GM06990 (cell line): ENCODE data around the gene ACTRT2.

Experiments
- DNase-seq: peaks from one replicate; pipeline ENCODE4 v3.0.0-alpha.2; 2011; ENCODE audit not compliant: insufficient read length; ENCODE audit errors: extremely low read depth
- H3K27me3 ChIP-seq: replicated peaks from 2 replicates; pipeline ENCODE4 v1.6.0; 2011; ENCODE audit warnings: low read length; ENCODE audit not compliant: control insufficient read depth, insufficient read depth
- H3K36me3 ChIP-seq: 2 replicates; pipeline ENCODE4 v1.5.1; 2011; ENCODE audit warnings: low read length; ENCODE audit not compliant: control insufficient read depth, insufficient read depth
- H3K4me3 ChIP-seq: replicated peaks from 2 replicates; pipeline ENCODE4 v1.5.1; 2011; ENCODE audit warnings: low read depth, mild to moderate bottlenecking, control low read depth, low read length
- TF ChIP-seq, protein P1 (sequence below): IDR thresholded peaks from 2 replicates; pipeline ENCODE4 v1.5.1; 2011; ENCODE audit warnings: low read length, control low read depth, mild to moderate bottlenecking, inconsistent platforms; ENCODE audit not compliant: insufficient read depth, poor library complexity, severe bottlenecking

Gene ACTRT2

DNA sequence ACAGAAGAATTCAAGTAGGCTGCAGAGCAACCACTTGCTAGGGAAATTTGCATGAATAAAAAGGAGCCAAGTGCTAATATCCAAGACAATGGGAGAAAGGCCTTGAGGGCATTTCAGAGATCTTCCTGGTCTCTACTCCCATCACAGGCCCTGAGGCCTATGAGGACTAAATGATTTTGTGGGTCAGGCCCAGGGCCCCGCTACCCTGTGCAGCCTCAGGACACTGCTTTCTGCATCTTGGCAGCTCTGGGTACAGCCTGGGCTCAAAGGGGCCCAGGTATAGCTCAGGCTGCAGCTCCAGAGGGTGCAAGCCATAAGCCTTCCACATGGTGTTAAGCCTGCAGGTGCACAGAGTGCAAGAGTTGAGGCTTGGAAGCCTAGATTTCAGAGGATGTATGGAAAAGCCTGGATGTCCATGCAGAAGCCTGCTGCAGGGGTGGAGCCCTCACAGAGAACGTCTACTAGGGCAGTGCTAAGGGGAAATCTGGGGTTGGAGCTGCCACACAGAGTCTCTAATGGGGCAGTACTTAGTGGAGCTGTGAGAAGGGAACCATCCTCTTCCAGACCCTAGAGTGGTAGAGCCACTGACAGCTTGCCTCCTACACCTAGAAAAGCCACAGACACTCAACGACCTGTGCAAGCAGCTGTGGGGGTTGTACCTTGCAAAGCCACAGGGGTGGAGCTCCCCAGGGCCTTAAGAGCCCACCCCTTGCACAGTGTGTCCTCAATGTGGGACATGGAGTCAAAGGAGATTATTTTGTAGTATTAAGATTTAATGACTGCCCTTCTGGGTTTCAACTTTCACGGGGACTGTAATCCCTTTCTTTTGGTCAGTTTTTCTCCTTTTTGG is 13.7 kb upstream of the ACTRT2 start:
- TF ChIP-seq, protein P1, sequence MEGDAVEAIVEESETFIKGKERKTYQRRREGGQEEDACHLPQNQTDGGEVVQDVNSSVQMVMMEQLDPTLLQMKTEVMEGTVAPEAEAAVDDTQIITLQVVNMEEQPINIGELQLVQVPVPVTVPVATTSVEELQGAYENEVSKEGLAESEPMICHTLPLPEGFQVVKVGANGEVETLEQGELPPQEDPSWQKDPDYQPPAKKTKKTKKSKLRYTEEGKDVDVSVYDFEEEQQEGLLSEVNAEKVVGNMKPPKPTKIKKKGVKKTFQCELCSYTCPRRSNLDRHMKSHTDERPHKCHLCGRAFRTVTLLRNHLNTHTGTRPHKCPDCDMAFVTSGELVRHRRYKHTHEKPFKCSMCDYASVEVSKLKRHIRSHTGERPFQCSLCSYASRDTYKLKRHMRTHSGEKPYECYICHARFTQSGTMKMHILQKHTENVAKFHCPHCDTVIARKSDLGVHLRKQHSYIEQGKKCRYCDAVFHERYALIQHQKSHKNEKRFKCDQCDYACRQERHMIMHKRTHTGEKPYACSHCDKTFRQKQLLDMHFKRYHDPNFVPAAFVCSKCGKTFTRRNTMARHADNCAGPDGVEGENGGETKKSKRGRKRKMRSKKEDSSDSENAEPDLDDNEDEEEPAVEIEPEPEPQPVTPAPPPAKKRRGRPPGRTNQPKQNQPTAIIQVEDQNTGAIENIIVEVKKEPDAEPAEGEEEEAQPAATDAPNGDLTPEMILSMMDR, result no peak
- H3K4me3 ChIP-seq, result no peak overlapping the region
- H3K27me3 ChIP-seq, result no peaks in the 10 kb centered on the region
- no peaks in the 10 kb centered on the region for H3K36me3 ChIP-seq
- no peak for DNase-seq

DNA sequence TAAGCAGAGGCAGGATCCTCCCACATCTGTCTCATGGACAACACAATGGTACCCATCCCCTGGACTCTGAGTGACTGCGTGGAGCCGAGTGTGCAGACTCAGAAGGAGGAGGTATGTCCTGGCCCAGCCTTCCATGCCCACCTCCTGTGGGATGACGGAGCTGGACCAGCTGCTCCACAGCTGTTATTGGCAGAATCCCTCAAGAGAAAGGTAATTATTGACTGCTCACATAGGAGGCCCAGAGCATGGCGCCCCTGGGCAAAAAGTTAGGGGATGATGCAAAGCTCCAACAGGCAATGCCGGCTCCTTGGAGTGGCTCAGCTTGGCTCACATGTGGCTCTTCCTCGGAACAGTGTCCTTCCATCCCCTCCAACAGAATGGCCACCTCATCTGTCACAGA is 12.2 kb upstream of the ACTRT2 start:
- no peak for DNase-seq
- no peaks in the 10 kb centered on the region for H3K27me3 ChIP-seq

GRCh38 chr1:3009556-3009955 is 11.7 kb upstream of the ACTRT2 start:
- TF ChIP-seq, protein P1, result no peak

More for the DNA sequence above, 12.2 kb upstream of the ACTRT2 start:
- no peak overlapping the region for H3K4me3 ChIP-seq
- no peaks in the 10 kb centered on the region for H3K36me3 ChIP-seq
- TF ChIP-seq, protein P1, result no peak

GRCh38 chr1:3011127-3011526 is 10.1 kb upstream of the ACTRT2 start:
- no peak for DNase-seq
- TF ChIP-seq, protein P1, result no peak
- no peak overlapping the region for H3K4me3 ChIP-seq
- H3K27me3 ChIP-seq, result no peaks in the 10 kb centered on the region
- H3K36me3 ChIP-seq, result no peaks in the 10 kb centered on the region

More at GRCh38 chr1:3009556-3009955, 11.7 kb upstream of the ACTRT2 start:
- DNase-seq, result no peak
- Histone ChIP-seq H3K4me3 (no peak overlapping the region), H3K36me3 (no peaks in the 10 kb centered on the region), H3K27me3 (no peaks in the 10 kb centered on the region)

DNA sequence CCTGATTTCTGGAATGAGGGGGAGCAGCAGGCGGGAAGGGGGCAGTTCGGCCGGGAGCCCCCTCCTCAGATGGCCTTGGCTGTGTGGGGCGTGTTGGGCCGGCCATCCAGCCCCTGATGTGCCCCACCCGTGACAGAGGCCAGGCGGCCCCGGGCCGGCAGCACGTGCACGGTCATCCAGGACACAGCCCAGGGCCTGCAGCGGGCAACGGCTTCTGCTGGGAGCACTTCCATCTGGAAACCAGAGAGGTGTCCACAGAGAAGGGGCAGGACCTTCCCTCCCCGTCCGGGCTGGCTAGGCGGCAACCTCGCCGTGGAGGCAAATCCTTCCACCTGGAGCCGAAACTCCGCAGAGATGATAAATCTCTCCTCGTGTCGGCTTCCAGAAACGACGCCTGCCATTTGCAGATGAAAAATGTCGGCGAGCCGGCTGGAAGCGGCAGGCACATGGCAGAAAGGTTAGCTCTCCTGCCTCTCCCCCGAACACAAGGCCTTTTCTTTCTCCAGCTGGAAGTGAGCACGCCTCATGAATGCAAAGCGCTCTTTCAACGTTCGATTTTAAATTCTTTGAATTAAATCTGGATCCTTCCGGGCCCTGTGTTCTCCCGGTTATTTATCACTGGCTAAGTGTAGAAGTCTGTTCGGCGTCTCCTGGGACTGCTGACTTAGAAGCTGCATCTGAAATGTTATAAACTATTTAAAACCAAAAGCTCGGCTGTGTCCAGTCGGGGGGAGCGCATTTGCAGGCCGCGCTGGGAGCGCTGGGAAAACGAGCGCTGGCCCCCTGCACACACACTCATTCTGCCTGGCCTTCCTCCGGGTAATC is 9.4 kb upstream of the ACTRT2 start:
- Histone ChIP-seq H3K4me3 (no peak overlapping the region), H3K27me3 (no peaks in the 10 kb centered on the region), H3K36me3 (no peaks in the 10 kb centered on the region)
- DNase-seq, result no peak
- TF ChIP-seq, protein P1, result no peak
